ENCODE measurements around the gene CXCL10. TPM values are rescaled to one million over a fixed set of nuclear protein-coding genes. Genes with fewer than 3 reads are reported as not detected.

The CXCL10 gene
- total RNA-seq, 1 experiment from 2014 or later = 6.7 TPM

DNA sequence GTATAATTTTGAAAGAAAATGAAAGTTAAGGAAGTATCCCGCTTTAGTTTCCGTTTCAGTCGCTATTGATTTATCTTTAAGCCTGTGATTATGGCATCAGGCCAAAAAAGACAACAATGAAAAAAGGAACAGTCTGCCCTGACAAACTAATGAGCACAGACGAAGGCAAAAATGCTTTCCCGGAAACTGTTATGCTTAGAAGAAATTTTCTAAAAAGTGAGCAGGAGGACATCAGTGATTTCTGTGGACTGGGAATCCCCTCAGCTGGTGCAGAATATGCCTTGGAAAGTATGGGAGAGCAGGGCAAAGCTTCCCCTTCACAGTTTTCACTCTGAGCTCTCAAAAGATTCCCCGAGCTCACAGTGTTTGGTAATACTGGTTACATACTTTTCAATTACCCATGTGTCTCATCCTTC is 5.1 kb upstream of the CXCL10 start:
- intact Hi-C loops (cut with micrococcal nuclease; ENCODE audit: unreplicated experiment) = no loop called here
- TF ChIP-seq, protein P1, sequence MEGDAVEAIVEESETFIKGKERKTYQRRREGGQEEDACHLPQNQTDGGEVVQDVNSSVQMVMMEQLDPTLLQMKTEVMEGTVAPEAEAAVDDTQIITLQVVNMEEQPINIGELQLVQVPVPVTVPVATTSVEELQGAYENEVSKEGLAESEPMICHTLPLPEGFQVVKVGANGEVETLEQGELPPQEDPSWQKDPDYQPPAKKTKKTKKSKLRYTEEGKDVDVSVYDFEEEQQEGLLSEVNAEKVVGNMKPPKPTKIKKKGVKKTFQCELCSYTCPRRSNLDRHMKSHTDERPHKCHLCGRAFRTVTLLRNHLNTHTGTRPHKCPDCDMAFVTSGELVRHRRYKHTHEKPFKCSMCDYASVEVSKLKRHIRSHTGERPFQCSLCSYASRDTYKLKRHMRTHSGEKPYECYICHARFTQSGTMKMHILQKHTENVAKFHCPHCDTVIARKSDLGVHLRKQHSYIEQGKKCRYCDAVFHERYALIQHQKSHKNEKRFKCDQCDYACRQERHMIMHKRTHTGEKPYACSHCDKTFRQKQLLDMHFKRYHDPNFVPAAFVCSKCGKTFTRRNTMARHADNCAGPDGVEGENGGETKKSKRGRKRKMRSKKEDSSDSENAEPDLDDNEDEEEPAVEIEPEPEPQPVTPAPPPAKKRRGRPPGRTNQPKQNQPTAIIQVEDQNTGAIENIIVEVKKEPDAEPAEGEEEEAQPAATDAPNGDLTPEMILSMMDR (IDR thresholded peaks at IDR 0.05; ENCODE audit: unreplicated experiment) = no peak
- Mint-ChIP-seq H3K27me3 (ENCODE audit: unreplicated experiment) (no peaks in the 10 kb centered on the region), H3K36me3 (ENCODE audit: insufficient read depth, unreplicated experiment) (peaks cover 5% of the 10 kb centered on the region), H3K9me3 (ENCODE audit: low read depth, unreplicated experiment) (no peaks in the 10 kb centered on the region), H3K27ac (ENCODE audit: unreplicated experiment) (peak overlapping the region; percentile 53), H3K4me3 (ENCODE audit: low read depth, unreplicated experiment) (peak overlapping the region; percentile 55), H3K4me1 (ENCODE audit: low read depth, unreplicated experiment) (peaks cover 11% of the 10 kb centered on the region)
- CTCF ChIA-PET = no interaction called here
- no TSS peak for BruUV-seq (replicated peaks)
- no peak for DNase-seq

DNA sequence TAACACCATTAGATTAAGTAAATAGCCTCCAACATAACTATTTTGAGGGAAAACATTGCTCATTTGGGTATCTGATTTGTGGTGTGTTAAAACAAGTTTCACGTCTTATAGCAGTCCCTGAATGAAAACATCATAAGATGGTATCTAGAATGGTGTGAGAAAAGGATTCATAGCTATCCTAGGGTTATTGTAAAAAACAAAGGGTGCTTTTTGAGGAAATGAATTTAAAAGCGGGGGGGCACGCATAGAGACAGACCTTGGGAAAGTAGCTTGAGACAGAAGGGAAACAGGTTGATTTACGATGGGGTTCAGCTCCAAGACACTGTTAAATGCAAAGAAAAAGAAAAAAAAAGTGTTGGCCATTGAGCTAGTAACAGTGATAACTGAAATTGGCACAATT is 768 bp upstream of the CXCL10 start:
- Mint-ChIP-seq H3K9me3 (ENCODE audit: low read depth, unreplicated experiment) (no peaks in the 10 kb centered on the region), H3K27ac (ENCODE audit: unreplicated experiment) (no peak overlapping the region), H3K36me3 (ENCODE audit: insufficient read depth, unreplicated experiment) (peaks cover 5% of the 10 kb centered on the region), H3K27me3 (ENCODE audit: unreplicated experiment) (no peaks in the 10 kb centered on the region), H3K4me3 (ENCODE audit: low read depth, unreplicated experiment) (no peak overlapping the region), H3K4me1 (ENCODE audit: low read depth, unreplicated experiment) (peaks cover 11% of the 10 kb centered on the region)
- DNase-seq = no peak
- intact Hi-C loops (cut with micrococcal nuclease; ENCODE audit: unreplicated experiment) = no loop called here
- TF ChIP-seq, protein P1 (IDR thresholded peaks at IDR 0.05; ENCODE audit: unreplicated experiment) = no peak
- no TSS peak for BruUV-seq (replicated peaks)
- CTCF ChIA-PET = no interaction called here

DNA sequence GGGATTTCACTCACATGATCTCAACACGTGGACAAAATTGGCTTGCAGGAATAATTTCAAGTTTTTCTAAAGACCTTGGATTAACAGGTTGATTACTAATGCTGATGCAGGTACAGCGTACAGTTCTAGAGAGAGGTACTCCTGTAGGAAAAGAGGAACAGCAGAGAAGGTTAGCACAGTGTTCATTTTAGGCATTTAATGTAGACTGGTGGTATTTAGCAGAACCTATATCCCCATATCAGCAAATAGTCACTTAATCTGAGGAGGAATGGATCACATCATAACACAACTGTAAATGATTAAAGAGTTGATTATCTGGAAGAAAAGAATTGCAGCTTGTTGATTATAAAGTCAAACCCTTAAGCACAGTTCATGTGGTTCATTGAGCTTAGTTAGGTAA is 620 bp downstream of the CXCL10 start:
- no peak overlapping the region for H3K27ac Mint-ChIP-seq (ENCODE audit: unreplicated experiment)
- CTCF ChIA-PET = no interaction called here
- TF ChIP-seq, protein P1 (IDR thresholded peaks at IDR 0.05; ENCODE audit: unreplicated experiment) = no peak
- no peaks in the 10 kb centered on the region for H3K36me3 Mint-ChIP-seq (ENCODE audit: insufficient read depth, unreplicated experiment)
- intact Hi-C loops (cut with micrococcal nuclease; ENCODE audit: unreplicated experiment) = no loop called here
- no peaks in the 10 kb centered on the region for H3K27me3 Mint-ChIP-seq (ENCODE audit: unreplicated experiment)
- H3K4me1 Mint-ChIP-seq (ENCODE audit: low read depth, unreplicated experiment) = no peaks in the 10 kb centered on the region
- BruUV-seq (replicated peaks) = no TSS peak
- DNase-seq = no peak
- no peak overlapping the region for H3K4me3 Mint-ChIP-seq (ENCODE audit: low read depth, unreplicated experiment)
- H3K9me3 Mint-ChIP-seq (ENCODE audit: low read depth, unreplicated experiment) = no peaks in the 10 kb centered on the region

DNA sequence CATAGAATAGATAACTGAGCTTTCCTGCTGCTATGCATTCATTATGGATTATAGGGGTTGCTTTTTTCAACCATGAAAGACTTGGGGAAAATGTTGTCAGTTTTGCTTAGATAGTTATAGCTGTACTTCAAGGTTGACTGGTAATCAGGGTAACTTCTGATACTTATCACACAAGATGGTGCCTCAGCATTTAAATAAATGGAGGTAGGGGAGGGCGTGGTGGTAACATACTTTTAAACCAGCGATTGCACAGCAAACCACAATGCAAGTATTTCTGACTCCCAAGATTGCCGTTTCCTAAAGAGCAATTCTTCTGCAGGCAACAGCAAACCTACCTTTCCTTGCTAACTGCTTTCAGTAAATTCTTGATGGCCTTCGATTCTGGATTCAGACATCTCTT is 1.3 kb downstream of the CXCL10 start:
- CTCF ChIA-PET = no interaction called here
- no peak overlapping the region for H3K27ac Mint-ChIP-seq (ENCODE audit: unreplicated experiment)
- no peaks in the 10 kb centered on the region for H3K27me3 Mint-ChIP-seq (ENCODE audit: unreplicated experiment)
- TF ChIP-seq, protein P1 (IDR thresholded peaks at IDR 0.05; ENCODE audit: unreplicated experiment) = no peak
- intact Hi-C loops (cut with micrococcal nuclease; ENCODE audit: unreplicated experiment) = no loop called here
- H3K9me3 Mint-ChIP-seq (ENCODE audit: low read depth, unreplicated experiment) = no peaks in the 10 kb centered on the region
- H3K4me3 Mint-ChIP-seq (ENCODE audit: low read depth, unreplicated experiment) = no peak overlapping the region
- H3K4me1 Mint-ChIP-seq (ENCODE audit: low read depth, unreplicated experiment) = no peaks in the 10 kb centered on the region
- no TSS peak for BruUV-seq (replicated peaks)
- no peaks in the 10 kb centered on the region for H3K36me3 Mint-ChIP-seq (ENCODE audit: insufficient read depth, unreplicated experiment)
- DNase-seq = no peak

Data from Calu3 (cell line).